CD4-positive, alpha-beta memory T cell (primary cell): Measurements from ENCODE around the gene STRN4. TPM values are rescaled to one million over a fixed set of nuclear protein-coding genes. Genes with fewer than 3 reads are reported as not detected.

ENCODE experiments used
- CTCF ChIA-PET: fragments of 350-600 bp; sonication (Branson Sonifier 250); formaldehyde crosslinking; loops from one replicate; lab custom pipeline; 2021; ENCODE audit warnings: inconsistent platforms; ENCODE audit not compliant: partially characterized antibody; lab: Charles Lee
- POLR2A ChIA-PET: fragments of 350-600 bp; sonication (Branson Sonifier 250); formaldehyde crosslinking; loops from one replicate; lab custom pipeline; 2021; ENCODE audit not compliant: partially characterized antibody; lab: Charles Lee
- DNase-seq, 5 donors: peaks; one replicate each; pipeline versions ENCODE4 v3.0.0 to v3.0.0-alpha.2; 2020 to 2022; ENCODE audit warnings: mixed read lengths in 1 of 5
- H3K27ac ChIP-seq: one replicate; pipeline ENCODE4 v1.7.0; 2013; ENCODE audit warnings: low read depth, low read length
- H3K27me3 ChIP-seq: 2 replicates; pipeline ENCODE4 v1.7.0; 2013; ENCODE audit warnings: mild to moderate bottlenecking, low read length, moderate library complexity; ENCODE audit not compliant: insufficient read depth
- H3K36me3 ChIP-seq: 2 replicates; pipeline ENCODE4 v1.7.0; 2013; ENCODE audit warnings: mild to moderate bottlenecking, low read length, moderate library complexity; ENCODE audit not compliant: insufficient read depth
- H3K4me1 ChIP-seq: 2 replicates; pipeline ENCODE4 v1.7.0; 2013; ENCODE audit warnings: mild to moderate bottlenecking, low read length, moderate library complexity; ENCODE audit not compliant: insufficient read depth
- H3K4me3 ChIP-seq, 2 donors: one replicate each; pipeline ENCODE4 v1.7.0; 2013; ENCODE audit warnings: low read length in 2 of 2, mild to moderate bottlenecking in 1 of 2
- H3K9me3 ChIP-seq, 2 donors: one replicate each; pipeline ENCODE4 v1.7.0; 2013; ENCODE audit warnings: low read length in 2 of 2, control low read depth in 1 of 2; ENCODE audit not compliant: control insufficient read depth in 1 of 2
- H3K27ac Mint-ChIP-seq, 7 donors: one replicate each; pipeline ENCODE4 v1.8.0; 2020 to 2021; ENCODE audit warnings: mixed read lengths in 7 of 7, mild to moderate bottlenecking in 6 of 7, inconsistent platforms in 3 of 7, moderate library complexity in 3 of 7
- H3K27me3 Mint-ChIP-seq, 2 donors: one replicate each; pipeline ENCODE4 v1.8.0; 2020 to 2021; ENCODE audit warnings: mixed read lengths in 2 of 2
- H3K36me3 Mint-ChIP-seq, 2 donors: one replicate each; pipeline ENCODE4 v1.8.0; 2020 to 2021; ENCODE audit warnings: mixed read lengths in 2 of 2, inconsistent platforms in 1 of 2, mild to moderate bottlenecking in 1 of 2
- H3K4me1 Mint-ChIP-seq, 4 donors: one replicate each; pipeline ENCODE4 v1.8.0; 2020 to 2021; ENCODE audit warnings: mixed read lengths in 4 of 4, mild to moderate bottlenecking in 1 of 4
- H3K4me3 Mint-ChIP-seq, 8 donors: one replicate each; pipeline ENCODE4 v1.8.0; 2020 to 2021; ENCODE audit warnings: mixed read lengths in 8 of 8, mild to moderate bottlenecking in 7 of 8, moderate library complexity in 6 of 8, inconsistent platforms in 3 of 8
- H3K9me3 Mint-ChIP-seq, 8 donors: one replicate each; pipeline ENCODE4 v1.8.0; 2020 to 2021; ENCODE audit warnings: mixed read lengths in 8 of 8, mild to moderate bottlenecking in 5 of 8, inconsistent platforms in 3 of 8, moderate library complexity in 1 of 8
- intact Hi-C: fragments of 100-400 bp; cut with micrococcal nuclease; formaldehyde crosslinking; loops from one replicate; pipeline ENCODE4 v1.15.1; 2023
- polyA plus RNA-seq, 2 donors: library from polyadenylated mRNA; unstranded; fragments of 300-500 nt; fragmentation: Illumina TruSeq; gene quantifications; one replicate each; pipeline ENCODE4 v1.2.3, GENCODE V29; 2021
- total RNA-seq, 2 experiments: library from RNA; stranded (reverse); gene quantifications; one replicate each; pipeline ENCODE4 v1.2.3, GENCODE V29; 2021

STRN4 gene
- total and polyA plus RNA-seq, 4 experiments from 2014 or later = 13.9 to 88.8 (median 52.1) TPM

GRCh38 chr19:46755853-46756543 lies 9.7 kb upstream of the STRN4 start:
- no peak for DNase-seq
- ChIA-PET POLR2A (interaction anchor here (2.7 kb wide), 1 partner anchor 85 kb away, joined by 15 read pairs; no protein-coding TSS in a partner anchor), CTCF (interaction anchor here (0.6 to 15.7 kb wide), 13 partner anchors 7 to 112 kb away, joined by 3 to 335 read pairs (median 5); no protein-coding TSS in a partner anchor)
- Mint-ChIP-seq H3K4me1 (peaks cover 5 to 9% (median 6%) of the 10 kb centered on the region in 4 donors), H3K4me3 (no peak overlapping the region), H3K9me3 (no peaks in the 10 kb centered on the region), H3K36me3 (peaks cover 0 to 19% of the 10 kb centered on the region in 2 donors), H3K27ac (no peak overlapping the region), H3K27me3 (no peaks in the 10 kb centered on the region)
- no peaks in the 10 kb centered on the region for H3K9me3 ChIP-seq
- no peaks in the 10 kb centered on the region for H3K36me3 ChIP-seq
- no peak overlapping the region for H3K27ac ChIP-seq
- no peaks in the 10 kb centered on the region for H3K4me1 ChIP-seq
- no peaks in the 10 kb centered on the region for H3K27me3 ChIP-seq
- intact Hi-C loops = loop anchor here (2.0 kb wide), 2 partner anchors 31 to 235 kb away; no protein-coding TSS in a partner anchor
- no peak overlapping the region for H3K4me3 ChIP-seq

GRCh38 chr19:46755077-46755852 lies 9.0 kb upstream of the STRN4 start:
- H3K27ac ChIP-seq = no peak overlapping the region
- intact Hi-C loops = no loop called here
- H3K9me3 ChIP-seq = no peaks in the 10 kb centered on the region
- DNase-seq = no peak
- H3K27me3 Mint-ChIP-seq = no peaks in the 10 kb centered on the region
- POLR2A ChIA-PET = interaction anchor here (0.7 kb wide), 1 partner anchor 143 kb away, joined by 5 read pairs; no protein-coding TSS in a partner anchor
- H3K9me3 Mint-ChIP-seq = no peaks in the 10 kb centered on the region
- no peak overlapping the region for H3K4me3 Mint-ChIP-seq
- H3K4me1 Mint-ChIP-seq = peaks cover 5 to 9% (median 7%) of the 10 kb centered on the region in 4 donors
- H3K36me3 Mint-ChIP-seq = peaks cover 0 to 22% of the 10 kb centered on the region in 2 donors
- H3K4me1 ChIP-seq = no peaks in the 10 kb centered on the region
- no peak overlapping the region for H3K4me3 ChIP-seq
- no peaks in the 10 kb centered on the region for H3K36me3 ChIP-seq
- CTCF ChIA-PET = interaction anchor here (1.0 to 15.7 kb wide), 8 partner anchors 12 to 237 kb away, joined by 3 to 335 read pairs (median 10); no protein-coding TSS in a partner anchor
- H3K27me3 ChIP-seq = no peaks in the 10 kb centered on the region
- H3K27ac Mint-ChIP-seq = peak overlapping the region in 1 of 7 donors; percentile 55

- H3K9me3 Mint-ChIP-seq = no peaks in the 10 kb centered on the region
- H3K27ac Mint-ChIP-seq = peak overlapping the region in 5 of 7 donors; percentile 22 to 73 (median 57)
- Histone ChIP-seq H3K4me3 (no peak overlapping the region), H3K9me3 (no peaks in the 10 kb centered on the region), H3K36me3 (peaks cover 3% of the 10 kb centered on the region), H3K27me3 (no peaks in the 10 kb centered on the region), H3K4me1 (no peaks in the 10 kb centered on the region), H3K27ac (no peak overlapping the region)
- H3K36me3 Mint-ChIP-seq = peaks cover 4 to 26% of the 10 kb centered on the region in 2 donors
- ChIA-PET CTCF (interaction anchor here (0.6 to 15.7 kb wide), 29 partner anchors 11 to 372 kb away, joined by 3 to 335 read pairs (median 4); partner anchors contain the start of gene AP2S1), POLR2A (interaction anchor here (0.9 to 1.6 kb wide), 5 partner anchors 31 to 87 kb away, joined by 3 to 5 read pairs (median 5); no protein-coding TSS in a partner anchor)
- intact Hi-C loops = loop anchor here (1.0 kb wide), 2 partner anchors 49 to 224 kb away; no protein-coding TSS in a partner anchor
- DNase-seq = peak; percentile 62 to 80 (median 68)
- H3K4me1 Mint-ChIP-seq = peaks cover 6 to 13% (median 10%) of the 10 kb centered on the region in 4 donors
- H3K4me3 Mint-ChIP-seq = no peak overlapping the region
- H3K27me3 Mint-ChIP-seq = no peaks in the 10 kb centered on the region
Measured at GRCh38 chr19:46753420-46754155, 7.3 kb upstream of the STRN4 start.

- H3K27ac Mint-ChIP-seq = peak overlapping the region; percentile 71 to 95 (median 84)
- Histone ChIP-seq H3K9me3 (no peaks in the 10 kb centered on the region), H3K27me3 (no peaks in the 10 kb centered on the region), H3K4me1 (peaks cover 24% of the 10 kb centered on the region), H3K27ac (no peak overlapping the region), H3K36me3 (peaks cover 4% of the 10 kb centered on the region), H3K4me3 (no peak overlapping the region)
- H3K4me3 Mint-ChIP-seq = peak overlapping the region in 7 of 8 donors; percentile 16 to 77 (median 60)
- intact Hi-C loops = loop anchor here (1.0 to 5.0 kb wide), 3 partner anchors 44 to 219 kb away; no protein-coding TSS in a partner anchor
- peaks cover 25 to 49% (median 36%) of the 10 kb centered on the region in 4 donors for H3K4me1 Mint-ChIP-seq
- no peaks in the 10 kb centered on the region for H3K9me3 Mint-ChIP-seq
- no peaks in the 10 kb centered on the region for H3K27me3 Mint-ChIP-seq
- POLR2A ChIA-PET = interaction anchor here (1.2 kb wide), 1 partner anchor 73 kb away, joined by 3 read pairs; no protein-coding TSS in a partner anchor
- peaks cover 4 to 24% of the 10 kb centered on the region in 2 donors for H3K36me3 Mint-ChIP-seq
- DNase-seq = peak; percentile 63 to 73 (median 63)
- CTCF ChIA-PET = interaction anchor here (0.6 to 15.7 kb wide), 13 partner anchors 8 to 237 kb away, joined by 3 to 335 read pairs (median 3); no protein-coding TSS in a partner anchor
Measured at GRCh38 chr19:46748325-46749109, 2.3 kb upstream of the STRN4 start.

GRCh38 chr19:46745521-46746280 lies 549 bp downstream of the STRN4 start, which contains the start of gene FKRP:
Gene FKRP, plus strand, starts transcription at chr19:46746057. Its CDS starts 9,394 bp downstream, at chr19:46755451.
- Mint-ChIP-seq H3K9me3 (no peaks in the 10 kb centered on the region), H3K27me3 (no peaks in the 10 kb centered on the region), H3K4me1 (peaks cover 38 to 71% (median 53%) of the 10 kb centered on the region in 4 donors), H3K27ac (peak within 1 kb of the TSS; percentile 92 to 96 (median 95)), H3K36me3 (peaks cover 6 to 20% of the 10 kb centered on the region in 2 donors), H3K4me3 (peak within 1 kb of the TSS; percentile 88 to 94 (median 90))
- peak within 1 kb of the TSS; percentile 54 to 80 for H3K4me3 ChIP-seq
- peak in 3 of 5 donors; percentile 21 to 44 (median 27) for DNase-seq
- CTCF ChIA-PET = interaction anchor here (2.1 to 7.2 kb wide), 2 partner anchors 15 to 42 kb away, joined by 10 to 52 read pairs; no protein-coding TSS in a partner anchor
- peaks cover 11% of the 10 kb centered on the region for H3K36me3 ChIP-seq
- H3K4me1 ChIP-seq = peaks cover 43% of the 10 kb centered on the region
- no peaks in the 10 kb centered on the region for H3K9me3 ChIP-seq
- POLR2A ChIA-PET = interaction anchor here (0.6 to 1.8 kb wide), 5 partner anchors 19 to 145 kb away, joined by 3 to 8 read pairs (median 4); partner anchors contain the start of genes CALM3 and SLC1A5
- peak within 1 kb of the TSS; percentile 76 for H3K27ac ChIP-seq
- intact Hi-C loops = loop anchor here (2.0 to 5.0 kb wide), 2 partner anchors 41 to 133 kb away; no protein-coding TSS in a partner anchor
- H3K27me3 ChIP-seq = no peaks in the 10 kb centered on the region
